Adipose tissue (tissue), 3 donors: ENCODE results near the gene OR2M3. TPM values are rescaled to one million over a fixed set of nuclear protein-coding genes. Genes with fewer than 3 reads are reported as not detected.
"Not testable (repeated sequence)": the region's sequence is repeated elsewhere in the genome, so short reads cannot be mapped to it uniquely, and the experiment has no call there.

Experiments used
- H3K27ac ChIP-seq: one replicate; pipeline ENCODE4 v1.5.1; 2013; ENCODE audit warnings: low read depth, low read length
- WGBS, 3 donors: extraction: QIAGEN DNeasy Blood & Tissue Kit; methylation state at CpG; one replicate each; pipeline ENCODE4 v1.1.7; 2013; 5-methylcytosine and 5-hydroxymethylcytosine counted together
- polyA plus RNA-seq, 3 donors: library from polyadenylated mRNA; stranded (reverse); fragments of 200-250 nt; gene quantifications; one replicate each; pipeline ENCODE4 v1.2.3, GENCODE V29; 2013
- donor health status: healthy with polysubstance abuse.
- donor health status: Bipolar disorder and iron deficiency.
- donor health status: healthy.

OR2M3 gene, protein sequence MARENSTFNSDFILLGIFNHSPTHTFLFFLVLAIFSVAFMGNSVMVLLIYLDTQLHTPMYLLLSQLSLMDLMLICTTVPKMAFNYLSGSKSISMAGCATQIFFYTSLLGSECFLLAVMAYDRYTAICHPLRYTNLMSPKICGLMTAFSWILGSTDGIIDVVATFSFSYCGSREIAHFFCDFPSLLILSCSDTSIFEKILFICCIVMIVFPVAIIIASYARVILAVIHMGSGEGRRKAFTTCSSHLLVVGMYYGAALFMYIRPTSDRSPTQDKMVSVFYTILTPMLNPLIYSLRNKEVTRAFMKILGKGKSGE
- not detected for polyA plus RNA-seq

GRCh38 chr1:248196965-248197364, at the start of gene OR2M3:
OR2M3 (plus strand) TSS chr1:248197265; CDS start chr1:248203068, 5,803 bp downstream.
- H3K27ac ChIP-seq = no peak within 1 kb of the TSS
- WGBS, 3 donors = 44 to 65% (median 58%) methylated on average over 4 of the region's 4 CpGs

DNA sequence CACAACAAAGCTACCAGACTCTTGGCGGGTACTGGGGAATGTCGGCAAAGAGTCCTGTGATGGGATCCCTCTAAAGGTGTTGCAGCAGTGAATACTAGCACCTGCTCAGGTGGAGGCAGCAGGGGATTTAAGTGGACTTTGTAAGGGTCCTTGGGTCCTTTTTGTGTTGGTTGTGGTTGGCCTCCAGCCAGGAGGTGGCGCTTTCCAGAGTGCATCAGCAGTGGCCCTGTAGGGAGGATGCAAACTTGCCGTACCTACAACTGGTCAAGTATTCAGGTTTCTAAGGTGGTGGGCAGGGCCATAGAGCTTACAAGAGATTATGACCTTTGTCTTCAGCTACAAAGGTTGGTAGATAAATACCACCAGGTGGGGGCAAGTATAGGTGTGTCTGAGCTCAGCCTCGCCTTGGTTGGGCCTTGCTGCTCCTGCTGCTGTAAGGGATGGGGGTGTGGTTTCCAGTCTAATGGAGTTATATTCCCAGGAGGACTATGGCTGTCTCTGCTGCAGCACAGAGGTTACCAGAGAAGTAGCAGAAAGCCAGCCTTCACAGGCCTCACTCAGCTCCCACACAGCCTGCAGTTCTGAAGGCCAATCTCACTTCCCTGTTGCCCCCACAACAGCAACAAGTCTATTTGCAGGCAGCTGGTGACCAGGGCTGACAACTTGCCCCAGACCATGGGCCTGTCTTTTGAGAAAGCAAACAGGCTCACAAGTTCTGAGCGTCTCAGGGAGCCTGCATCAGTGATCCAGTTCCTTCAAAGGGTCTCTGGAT, 44.8 kb upstream of the OR2M3 start:
- no peak overlapping the region for H3K27ac ChIP-seq
- WGBS, 3 donors = 71 to 89% (median 84%) methylated on average over 6 of the region's 6 CpGs

DNA sequence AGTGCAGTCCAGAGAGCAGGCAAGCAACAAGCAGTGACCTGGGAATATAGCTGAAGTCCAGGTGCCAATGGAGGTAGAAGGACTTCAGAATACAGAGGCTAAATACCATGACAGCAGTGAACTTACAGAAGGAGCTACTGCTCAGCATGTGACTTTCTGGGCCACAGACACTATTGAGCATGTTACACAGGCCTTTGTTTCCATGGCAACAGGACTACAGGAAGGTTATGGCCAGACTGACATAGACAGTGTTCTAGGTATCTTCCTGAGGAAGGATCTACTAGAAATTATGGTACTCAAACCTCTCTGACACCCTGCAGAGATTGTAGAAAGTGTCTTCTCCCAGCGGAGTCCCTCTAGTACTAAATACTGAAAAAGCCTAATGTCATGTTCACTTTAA, 41.1 kb upstream of the OR2M3 start:
- no peak overlapping the region for H3K27ac ChIP-seq
- 37 to 94% (median 46%) methylated on average over 1 of the region's 1 CpG for WGBS, 3 donors

DNA sequence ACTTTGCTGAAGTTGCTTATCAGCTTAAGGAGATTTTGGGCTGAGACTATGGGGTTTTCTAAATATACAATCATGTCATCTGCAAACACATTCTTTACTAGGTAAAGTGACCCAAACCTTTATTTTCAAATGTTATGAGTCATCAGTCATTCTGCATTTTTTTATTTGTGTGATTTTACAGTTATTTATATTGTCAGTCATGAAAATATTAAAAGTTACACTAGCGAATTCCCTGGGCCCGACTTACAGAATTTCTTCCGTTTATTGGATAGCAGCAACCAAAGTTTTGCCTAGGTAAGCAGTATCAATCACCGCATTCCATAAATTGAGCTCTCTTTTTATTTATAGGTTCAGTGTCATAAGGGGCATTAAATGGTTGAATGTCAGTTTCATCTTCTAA, 38.3 kb upstream of the OR2M3 start:
- no peak overlapping the region for H3K27ac ChIP-seq
- WGBS, 3 donors = 78 to 89% (median 84%) methylated on average over 4 of the region's 4 CpGs

DNA sequence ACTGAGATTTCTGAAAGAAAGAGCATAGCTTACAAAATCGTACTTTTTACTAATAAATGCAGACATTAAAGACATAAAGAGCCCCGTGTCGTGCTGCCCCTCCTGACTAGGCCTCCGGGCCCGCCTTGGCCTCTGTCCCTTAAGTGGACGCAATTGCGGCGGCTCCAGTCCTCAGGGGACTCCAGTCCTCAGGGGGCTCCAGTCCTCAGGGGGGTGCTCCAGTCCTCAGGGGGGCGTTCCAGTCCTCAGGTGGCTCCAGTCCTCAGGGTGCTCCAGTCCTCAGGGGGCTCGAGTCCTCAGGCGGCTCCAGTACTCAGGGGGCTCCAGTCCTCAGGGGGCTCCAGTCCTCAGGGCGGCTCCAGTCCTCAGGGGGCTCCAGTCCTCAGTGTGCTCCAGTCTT, 33.0 kb upstream of the OR2M3 start:
- H3K27ac ChIP-seq = no peak overlapping the region
- 81 to 90% (median 85%) methylated on average over 12 of the region's 12 CpGs for WGBS, 3 donors

- H3K27ac ChIP-seq = no peak overlapping the region
- 81 to 93% (median 91%) methylated on average over 14 of the region's 14 CpGs for WGBS, 3 donors
Measured at GRCh38 chr1:248165186-248165585, 31.9 kb upstream of the OR2M3 start.

- H3K27ac ChIP-seq = no peak within 1 kb of the TSS
Measured at GRCh38 chr1:248174521-248174920, 22.5 kb upstream of the OR2M3 start, which contains the start of gene OR2M2. OR2M2 (plus strand) TSS chr1:248174821; CDS start chr1:248179986, 5,165 bp downstream.

- no peak overlapping the region for H3K27ac ChIP-seq
- 63 to 67% (median 64%) methylated on average over 7 of the region's 7 CpGs for WGBS, 3 donors
Measured at GRCh38 chr1:248183996-248184395, 13.1 kb upstream of the OR2M3 start.

GRCh38 chr1:248187363-248187762, 9.7 kb upstream of the OR2M3 start:
- H3K27ac ChIP-seq = no peak overlapping the region
- 61 to 67% (median 64%) methylated on average over 3 of the region's 3 CpGs for WGBS, 3 donors

GRCh38 chr1:248189026-248189425, 8.0 kb upstream of the OR2M3 start:
- H3K27ac ChIP-seq = no peak overlapping the region
- WGBS, 3 donors = 39 to 63% (median 54%) methylated on average over 11 of the region's 11 CpGs

DNA sequence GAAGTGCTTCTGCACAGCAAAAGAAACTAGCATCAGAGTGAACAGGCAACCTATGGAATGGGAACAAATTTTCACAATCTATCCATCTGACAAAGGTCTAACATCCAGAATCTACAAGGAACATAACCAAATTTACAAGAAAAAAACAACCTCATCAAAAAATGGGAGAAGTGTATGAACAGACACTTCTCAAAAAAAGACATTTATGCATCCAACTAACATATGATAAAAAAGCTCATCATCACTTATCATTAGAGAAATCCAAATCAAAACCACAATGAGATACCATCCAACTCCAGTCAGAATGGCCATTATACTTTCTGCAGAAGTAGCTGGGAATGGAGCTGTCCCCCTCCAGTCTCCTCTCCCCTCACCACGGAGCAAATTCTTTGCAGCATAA, 2.9 kb upstream of the OR2M3 start:
- whole genome bisulfite sequencing, 3 donors = 52 to 60% (median 56%) methylated on average over 1 of the region's 1 CpG
- H3K27ac ChIP-seq = no peak overlapping the region

GRCh38 chr1:248215880-248216279, 18.8 kb downstream of the OR2M3 start:
- no peak overlapping the region for H3K27ac ChIP-seq
- WGBS, 3 donors = 86 to 96% (median 96%) methylated on average over 1 of the region's 1 CpG

DNA sequence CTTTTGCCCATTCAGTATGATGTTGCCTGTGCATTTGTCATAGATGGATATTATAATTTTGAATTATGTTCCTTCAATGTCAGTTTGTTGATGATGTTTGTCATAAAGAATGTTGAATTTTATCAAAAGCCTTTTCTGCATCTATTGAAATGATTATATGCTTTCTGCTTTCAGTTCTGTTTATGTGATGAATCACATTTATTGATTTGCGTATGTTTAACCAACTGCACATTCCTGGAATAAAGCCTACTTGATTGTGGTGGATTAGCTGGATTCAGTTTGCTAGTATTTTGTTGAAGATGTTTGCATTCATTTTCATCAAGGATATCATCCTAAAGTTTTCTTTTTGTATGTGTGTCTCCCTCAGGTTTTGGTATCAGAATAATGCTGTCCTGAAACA, 28.5 kb downstream of the OR2M3 start:
- 51 to 87% (median 80%) methylated on average over 1 of the region's 1 CpG for WGBS, 3 donors
- H3K27ac ChIP-seq = no peak overlapping the region

DNA sequence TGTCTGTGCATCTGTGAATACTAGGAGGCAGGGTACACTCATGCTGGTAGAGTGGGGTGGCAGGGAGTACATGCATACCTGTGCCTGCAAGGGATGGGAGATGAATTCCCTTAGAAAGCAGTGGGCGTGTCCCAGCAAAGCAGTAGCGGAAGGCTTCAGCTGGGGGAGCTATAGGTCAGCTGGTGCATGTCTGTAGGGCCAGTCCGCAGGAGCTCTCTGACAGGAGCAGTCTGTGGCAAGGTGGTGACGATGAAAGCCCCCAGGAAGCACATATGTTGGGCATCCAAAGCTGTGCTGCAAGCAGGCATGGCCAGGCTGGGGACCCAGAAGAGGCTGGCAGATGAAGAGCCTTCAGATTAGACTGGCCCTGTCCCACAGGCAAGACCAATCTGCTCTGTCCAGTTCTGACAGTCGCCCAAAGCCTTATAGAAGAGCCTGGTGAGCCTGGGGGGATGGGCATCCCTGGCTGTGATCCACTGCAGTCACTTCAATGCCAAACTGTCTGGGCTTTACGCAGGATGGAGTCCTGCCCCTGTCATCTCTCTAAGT, 32.4 kb downstream of the OR2M3 start:
- 59 to 73% (median 65%) methylated on average over 6 of the region's 6 CpGs for WGBS, 3 donors

GRCh38 chr1:248231117-248231516, 34.1 kb downstream of the OR2M3 start, which contains the start of gene OR2M4:
OR2M4 (plus strand) TSS chr1:248231417; CDS start chr1:248238929, 7,512 bp downstream.
- 59 to 85% (median 78%) methylated on average over 2 of the region's 2 CpGs for WGBS, 3 donors

More for the DNA sequence above, 32.4 kb downstream of the OR2M3 start:
- no peak overlapping the region for H3K27ac ChIP-seq

DNA sequence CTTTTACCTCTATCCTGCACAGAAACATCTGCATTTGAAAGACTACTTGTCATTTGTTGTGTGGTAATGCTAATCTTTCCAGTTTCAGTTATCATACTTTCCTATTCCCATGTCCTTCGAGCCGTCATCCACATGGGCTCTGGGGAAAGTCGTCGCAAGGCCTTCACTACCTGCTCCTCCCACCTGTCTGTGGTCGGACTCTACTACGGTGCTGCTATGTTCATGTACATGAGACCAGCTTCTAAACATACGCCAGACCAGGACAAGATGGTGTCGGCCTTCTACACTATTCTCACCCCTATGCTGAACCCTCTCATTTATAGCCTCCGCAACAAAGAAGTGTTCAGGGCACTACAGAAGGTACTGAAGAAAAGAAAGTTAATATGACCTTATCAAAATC, 42.4 kb downstream of the OR2M3 start:
- WGBS, 3 donors = 87 to 93% (median 91%) methylated on average over 9 of the region's 9 CpGs
- H3K27ac ChIP-seq = no peak overlapping the region

More at GRCh38 chr1:248231117-248231516, 34.1 kb downstream of the OR2M3 start, which contains the start of gene OR2M4:
- H3K27ac ChIP-seq = no peak within 1 kb of the TSS

- H3K27ac ChIP-seq = no peak overlapping the region
- WGBS, 3 donors = 11 to 14% (median 11%) methylated on average over 14 of the region's 14 CpGs
Measured at GRCh38 chr1:248243204-248243603, 46.1 kb downstream of the OR2M3 start.

GRCh38 chr1:248259309-248259708, 62.2 kb downstream of the OR2M3 start:
- 48 to 80% (median 71%) methylated on average over 1 of the region's 1 CpG for WGBS, 3 donors

More at GRCh38 chr1:248259309-248259708, 62.2 kb downstream of the OR2M3 start:
- H3K27ac ChIP-seq = not testable (repeated sequence)
